Measurements from ENCODE around the gene PLXND1.

Gene PLXND1

GRCh38 chr3:129534428-129535027, 71.9 kb downstream of the PLXND1 start:
- ChIA-PET POLR2A (no interaction called here), CTCF (interaction anchor here (1.3 to 2.4 kb wide), 3 partner anchors 9 to 23 kb away, joined by 4 to 6 read pairs (median 5); no protein-coding TSS in a partner anchor)
- no peak for TF ChIP-seq CTCF (IDR thresholded peaks at IDR 0.05; ENCODE audit: control extremely low read depth, extremely low read depth, low read depth, missing control alignments)
- DNase-seq (ENCODE audit: extremely low spot score), result no peak

- POLR2A ChIA-PET, result interaction anchor here (0.6 kb wide), 1 partner anchor 178 kb away, joined by 4 read pairs; no protein-coding TSS in a partner anchor
- CTCF ChIA-PET, result interaction anchor here (1.2 to 2.4 kb wide), 4 partner anchors 10 to 43 kb away, joined by 3 to 5 read pairs (median 4); no protein-coding TSS in a partner anchor
- DNase-seq (ENCODE audit: extremely low spot score), result no peak
- TF ChIP-seq CTCF (IDR thresholded peaks at IDR 0.05; ENCODE audit: control extremely low read depth, extremely low read depth, low read depth, missing control alignments), result no peak
Measured at GRCh38 chr3:129533406-129533805, 73.1 kb downstream of the PLXND1 start.

- TF ChIP-seq CTCF (IDR thresholded peaks at IDR 0.05; ENCODE audit: control extremely low read depth, extremely low read depth, low read depth, missing control alignments), result no peak
- POLR2A ChIA-PET, result no interaction called here
- DNase-seq (ENCODE audit: extremely low spot score), result no peak
- CTCF ChIA-PET, result interaction anchor here (1.2 to 1.3 kb wide), 2 partner anchors 9 to 42 kb away, joined by 3 to 4 read pairs; no protein-coding TSS in a partner anchor
Measured at GRCh38 chr3:129532261-129532660, 74.2 kb downstream of the PLXND1 start.

GRCh38 chr3:129531699-129532098, 74.8 kb downstream of the PLXND1 start:
- ChIA-PET POLR2A (no interaction called here), CTCF (no interaction called here)
- DNase-seq (ENCODE audit: extremely low spot score), result no peak
- no peak for TF ChIP-seq CTCF (IDR thresholded peaks at IDR 0.05; ENCODE audit: control extremely low read depth, extremely low read depth, low read depth, missing control alignments)

- ChIA-PET CTCF (interaction anchor here (0.9 kb wide), 1 partner anchor 23 kb away, joined by 3 read pairs; no protein-coding TSS in a partner anchor), POLR2A (no interaction called here)
- DNase-seq (ENCODE audit: extremely low spot score), result no peak
- no peak for TF ChIP-seq CTCF (IDR thresholded peaks at IDR 0.05; ENCODE audit: control extremely low read depth, extremely low read depth, low read depth, missing control alignments)
Measured at GRCh38 chr3:129530821-129531220, 75.7 kb downstream of the PLXND1 start.

GRCh38 chr3:129530251-129530791, 76.2 kb downstream of the PLXND1 start:
- ChIA-PET CTCF (interaction anchor here (0.9 kb wide), 1 partner anchor 23 kb away, joined by 3 read pairs; no protein-coding TSS in a partner anchor), POLR2A (no interaction called here)
- no peak for DNase-seq (ENCODE audit: extremely low spot score)
- TF ChIP-seq CTCF (IDR thresholded peaks at IDR 0.05; ENCODE audit: control extremely low read depth, extremely low read depth, low read depth, missing control alignments), result no peak
